ENCODE measurements around the gene ZFPM1.

ZFPM1 gene

GRCh38 chr16:88454523-88454947 lies 1.5 kb downstream of the ZFPM1 start:
- H3K36me3 Mint-ChIP-seq (ENCODE audit: low read depth): peaks cover 6% of the 10 kb centered on the region
- intact Hi-C loops (cut with micrococcal nuclease): no loop called here
- peaks cover 32% of the 10 kb centered on the region for H3K4me1 Mint-ChIP-seq (ENCODE audit: low read depth)
- H3K27me3 Mint-ChIP-seq: peaks cover 76% of the 10 kb centered on the region
- H3K9me3 Mint-ChIP-seq: no peaks in the 10 kb centered on the region
- no peak overlapping the region for H3K27ac Mint-ChIP-seq
- H3K4me3 Mint-ChIP-seq: peak overlapping the region; percentile 71

- intact Hi-C loops (cut with micrococcal nuclease): no loop called here
- peaks cover 35% of the 10 kb centered on the region for H3K4me1 Mint-ChIP-seq (ENCODE audit: low read depth)
- no peak overlapping the region for H3K27ac Mint-ChIP-seq
- peaks cover 74% of the 10 kb centered on the region for H3K27me3 Mint-ChIP-seq
- H3K9me3 Mint-ChIP-seq: no peaks in the 10 kb centered on the region
- H3K4me3 Mint-ChIP-seq: peak overlapping the region; percentile 66
- peaks cover 6% of the 10 kb centered on the region for H3K36me3 Mint-ChIP-seq (ENCODE audit: low read depth)
Observed at GRCh38 chr16:88455610-88456355, 2.7 kb downstream of the ZFPM1 start.

GRCh38 chr16:88456356-88457292 lies 3.5 kb downstream of the ZFPM1 start:
- Mint-ChIP-seq H3K4me3 (peak overlapping the region; percentile 66), H3K27ac (no peak overlapping the region), H3K36me3 (ENCODE audit: low read depth) (peaks cover 6% of the 10 kb centered on the region), H3K4me1 (ENCODE audit: low read depth) (peaks cover 35% of the 10 kb centered on the region), H3K9me3 (no peaks in the 10 kb centered on the region), H3K27me3 (peaks cover 71% of the 10 kb centered on the region)
- intact Hi-C loops (cut with micrococcal nuclease): no loop called here

GRCh38 chr16:88458039-88458772 lies 5.1 kb downstream of the ZFPM1 start:
- peaks cover 30% of the 10 kb centered on the region for H3K4me1 Mint-ChIP-seq (ENCODE audit: low read depth)
- intact Hi-C loops (cut with micrococcal nuclease): no loop called here
- no peak overlapping the region for H3K27ac Mint-ChIP-seq
- no peaks in the 10 kb centered on the region for H3K9me3 Mint-ChIP-seq
- no peaks in the 10 kb centered on the region for H3K36me3 Mint-ChIP-seq (ENCODE audit: low read depth)
- no peak overlapping the region for H3K4me3 Mint-ChIP-seq
- H3K27me3 Mint-ChIP-seq: peaks cover 70% of the 10 kb centered on the region

- H3K4me1 Mint-ChIP-seq (ENCODE audit: low read depth): peaks cover 30% of the 10 kb centered on the region
- H3K27me3 Mint-ChIP-seq: peaks cover 75% of the 10 kb centered on the region
- intact Hi-C loops (cut with micrococcal nuclease): no loop called here
- H3K36me3 Mint-ChIP-seq (ENCODE audit: low read depth): no peaks in the 10 kb centered on the region
- no peak overlapping the region for H3K4me3 Mint-ChIP-seq
- H3K9me3 Mint-ChIP-seq: no peaks in the 10 kb centered on the region
- no peak overlapping the region for H3K27ac Mint-ChIP-seq
Observed at GRCh38 chr16:88458773-88459235, 5.7 kb downstream of the ZFPM1 start.

- peaks cover 72% of the 10 kb centered on the region for H3K27me3 Mint-ChIP-seq
- no peaks in the 10 kb centered on the region for H3K36me3 Mint-ChIP-seq (ENCODE audit: low read depth)
- H3K4me3 Mint-ChIP-seq: no peak overlapping the region
- intact Hi-C loops (cut with micrococcal nuclease): no loop called here
- peaks cover 26% of the 10 kb centered on the region for H3K4me1 Mint-ChIP-seq (ENCODE audit: low read depth)
- no peak overlapping the region for H3K27ac Mint-ChIP-seq
- H3K9me3 Mint-ChIP-seq: no peaks in the 10 kb centered on the region
Observed at GRCh38 chr16:88459366-88460073, 6.4 kb downstream of the ZFPM1 start.

GRCh38 chr16:88460496-88461330 lies 7.6 kb downstream of the ZFPM1 start:
- intact Hi-C loops (cut with micrococcal nuclease): no loop called here
- Mint-ChIP-seq H3K4me3 (no peak overlapping the region), H3K4me1 (ENCODE audit: low read depth) (peaks cover 19% of the 10 kb centered on the region), H3K36me3 (ENCODE audit: low read depth) (no peaks in the 10 kb centered on the region), H3K9me3 (no peaks in the 10 kb centered on the region), H3K27me3 (peaks cover 69% of the 10 kb centered on the region), H3K27ac (no peak overlapping the region)

- Mint-ChIP-seq H3K4me1 (ENCODE audit: low read depth) (peaks cover 17% of the 10 kb centered on the region), H3K9me3 (no peaks in the 10 kb centered on the region), H3K27me3 (peaks cover 66% of the 10 kb centered on the region), H3K27ac (peak overlapping the region; percentile 16), H3K36me3 (ENCODE audit: low read depth) (no peaks in the 10 kb centered on the region), H3K4me3 (no peak overlapping the region)
- intact Hi-C loops (cut with micrococcal nuclease): no loop called here
Observed at GRCh38 chr16:88461331-88462269, 8.5 kb downstream of the ZFPM1 start.

GRCh38 chr16:88462396-88462795 lies 9.3 kb downstream of the ZFPM1 start:
- intact Hi-C loops (cut with micrococcal nuclease): no loop called here
- Mint-ChIP-seq H3K36me3 (ENCODE audit: low read depth) (no peaks in the 10 kb centered on the region), H3K27ac (no peak overlapping the region), H3K27me3 (peaks cover 61% of the 10 kb centered on the region), H3K9me3 (no peaks in the 10 kb centered on the region), H3K4me1 (ENCODE audit: low read depth) (peaks cover 17% of the 10 kb centered on the region), H3K4me3 (no peak overlapping the region)

- intact Hi-C loops (cut with micrococcal nuclease): no loop called here
- Mint-ChIP-seq H3K9me3 (no peaks in the 10 kb centered on the region), H3K4me3 (no peak overlapping the region), H3K27ac (no peak overlapping the region), H3K4me1 (ENCODE audit: low read depth) (peaks cover 17% of the 10 kb centered on the region), H3K27me3 (peaks cover 55% of the 10 kb centered on the region), H3K36me3 (ENCODE audit: low read depth) (no peaks in the 10 kb centered on the region)
Observed at GRCh38 chr16:88463411-88463810, 10.3 kb downstream of the ZFPM1 start.

GRCh38 chr16:88464447-88465318 lies 11.6 kb downstream of the ZFPM1 start:
- Mint-ChIP-seq H3K36me3 (ENCODE audit: low read depth) (no peaks in the 10 kb centered on the region), H3K4me1 (ENCODE audit: low read depth) (peaks cover 15% of the 10 kb centered on the region), H3K27ac (no peak overlapping the region), H3K27me3 (peaks cover 50% of the 10 kb centered on the region), H3K9me3 (no peaks in the 10 kb centered on the region), H3K4me3 (no peak overlapping the region)
- intact Hi-C loops (cut with micrococcal nuclease): no loop called here

Data from dendritic cell treated with granulocyte-macrophage colony-stimulating factor and Interleukin-4, amounts not matched to agents 40 ng/mL and 50 ng/mL, for 4 days (primary cell).